NT2/D1 (cell line): Measurements from ENCODE around the gene RC3H1.
"Not testable (repeated sequence)": the region's sequence is repeated elsewhere in the genome, so short reads cannot be mapped to it uniquely, and the experiment has no call there.

Experiments used
- DNase-seq: peaks from one replicate; pipeline ENCODE4 v3.0.0-alpha.2; 2011; ENCODE audit warnings: low read depth, low spot score
- H3K27me3 ChIP-seq: 2 replicates; pipeline ENCODE4 v1.6.0; 2011; ENCODE audit warnings: mild to moderate bottlenecking; ENCODE audit not compliant: insufficient read length, insufficient read depth
- H3K36me3 ChIP-seq: 2 replicates; pipeline ENCODE4 v1.6.1; 2011; ENCODE audit warnings: mild to moderate bottlenecking, low read length, mixed read lengths; ENCODE audit not compliant: insufficient read depth, insufficient read length
- H3K4me1 ChIP-seq: 2 replicates; pipeline ENCODE4 v1.5.1; 2011; ENCODE audit not compliant: insufficient read depth, insufficient read length
- H3K4me3 ChIP-seq: 2 replicates; pipeline ENCODE4 v1.5.1; 2011; ENCODE audit warnings: low read depth; ENCODE audit not compliant: insufficient read length
- H3K9ac ChIP-seq: 2 replicates; pipeline ENCODE4 v1.6.0; 2011; ENCODE audit warnings: low read depth; ENCODE audit not compliant: insufficient read length
- H3K9me3 ChIP-seq: 2 replicates; pipeline ENCODE4 v1.5.1; 2011; ENCODE audit warnings: mild to moderate bottlenecking, low read length; ENCODE audit not compliant: insufficient read depth
- SUZ12 ChIP-seq: IDR thresholded peaks from 2 replicates; pipeline ENCODE4 v1.6.1; 2011; ENCODE audit not compliant: insufficient read length, insufficient read depth; ENCODE audit errors: extremely low read depth
- YY1 ChIP-seq: IDR thresholded peaks from 2 replicates; pipeline ENCODE4 v1.6.1; 2011; ENCODE audit not compliant: insufficient read length, insufficient read depth
- ZNF274 ChIP-seq: IDR thresholded peaks from 2 replicates; pipeline ENCODE4 v1.6.1; 2011; ENCODE audit warnings: mild to moderate bottlenecking, low read depth, low read length

The RC3H1 gene

GRCh38 chr1:174053826-174054225, 31.7 kb upstream of the RC3H1 start:
- Histone ChIP-seq H3K27me3 (no peaks in the 10 kb centered on the region), H3K9ac (no peak overlapping the region), H3K4me1 (no peaks in the 10 kb centered on the region), H3K4me3 (no peak overlapping the region), H3K9me3 (peaks cover 4% of the 10 kb centered on the region; the same call in 1 of the 2 replicates), H3K36me3 (no peaks in the 10 kb centered on the region)
- DNase-seq, result no peak
- TF ChIP-seq YY1 (no peak), ZNF274 (no peak), SUZ12 (no peak)

- Histone ChIP-seq H3K36me3 (no peaks in the 10 kb centered on the region), H3K9me3 (peaks cover 4% of the 10 kb centered on the region; the same call in 1 of the 2 replicates), H3K9ac (no peak overlapping the region), H3K4me3 (no peak overlapping the region), H3K4me1 (no peaks in the 10 kb centered on the region), H3K27me3 (no peaks in the 10 kb centered on the region)
- TF ChIP-seq YY1 (no peak), ZNF274 (no peak), SUZ12 (no peak)
- DNase-seq, result no peak
These were observed 30.5 kb upstream of the RC3H1 start for GRCh38 chr1:174052621-174053020.

GRCh38 chr1:174051956-174052355, 29.8 kb upstream of the RC3H1 start:
- no peak for TF ChIP-seq SUZ12
- TF ChIP-seq ZNF274, result no peak
- TF ChIP-seq YY1, result no peak
- no peak overlapping the region for H3K4me3 ChIP-seq
- no peaks in the 10 kb centered on the region for H3K27me3 ChIP-seq
- peaks cover 4% of the 10 kb centered on the region; the same call in 1 of the 2 replicates for H3K9me3 ChIP-seq
- no peaks in the 10 kb centered on the region for H3K4me1 ChIP-seq
- H3K9ac ChIP-seq, result no peak overlapping the region
- no peaks in the 10 kb centered on the region for H3K36me3 ChIP-seq
- DNase-seq, result no peak

GRCh38 chr1:174049514-174049913, 27.4 kb upstream of the RC3H1 start:
- Histone ChIP-seq H3K9me3 (no peaks in the 10 kb centered on the region), H3K36me3 (no peaks in the 10 kb centered on the region), H3K4me1 (no peaks in the 10 kb centered on the region), H3K27me3 (no peaks in the 10 kb centered on the region), H3K4me3 (no peak overlapping the region), H3K9ac (no peak overlapping the region)
- no peak for DNase-seq
- no peak for TF ChIP-seq YY1
- TF ChIP-seq SUZ12, result no peak
- TF ChIP-seq ZNF274, result no peak

GRCh38 chr1:174044418-174045222, 22.5 kb upstream of the RC3H1 start:
- Histone ChIP-seq H3K4me3 (no peak overlapping the region), H3K9ac (no peak overlapping the region), H3K4me1 (no peaks in the 10 kb centered on the region), H3K27me3 (no peaks in the 10 kb centered on the region), H3K36me3 (no peaks in the 10 kb centered on the region), H3K9me3 (no peaks in the 10 kb centered on the region)
- no peak for DNase-seq
- TF ChIP-seq YY1, result no peak
- TF ChIP-seq ZNF274, result no peak
- no peak for TF ChIP-seq SUZ12

GRCh38 chr1:174042509-174042908, 20.4 kb upstream of the RC3H1 start:
- not testable (repeated sequence) for H3K36me3 ChIP-seq, H3K27me3 ChIP-seq, DNase-seq, H3K9ac ChIP-seq, H3K4me3 ChIP-seq, H3K9me3 ChIP-seq, H3K4me1 ChIP-seq

- no peak for DNase-seq
- TF ChIP-seq ZNF274 (no peak), YY1 (no peak), SUZ12 (no peak)
- Histone ChIP-seq H3K4me1 (no peaks in the 10 kb centered on the region), H3K36me3 (no peaks in the 10 kb centered on the region), H3K4me3 (no peak overlapping the region), H3K9me3 (no peaks in the 10 kb centered on the region), H3K27me3 (no peaks in the 10 kb centered on the region), H3K9ac (no peak overlapping the region)
These were observed 19.2 kb upstream of the RC3H1 start for GRCh38 chr1:174041369-174041768.

GRCh38 chr1:174040387-174040786, 18.2 kb upstream of the RC3H1 start:
- Histone ChIP-seq H3K36me3 (no peaks in the 10 kb centered on the region), H3K27me3 (no peaks in the 10 kb centered on the region), H3K4me1 (no peaks in the 10 kb centered on the region), H3K4me3 (no peak overlapping the region), H3K9ac (no peak overlapping the region), H3K9me3 (no peaks in the 10 kb centered on the region)
- no peak for TF ChIP-seq SUZ12
- no peak for TF ChIP-seq YY1
- no peak for TF ChIP-seq ZNF274
- no peak for DNase-seq
